ENCODE measurements around the gene ZNF217.
"Not testable (repeated sequence)": the region's sequence is repeated elsewhere in the genome, so short reads cannot be mapped to it uniquely, and the experiment has no call there.

Gene ZNF217

GRCh38 chr20:53593466-53594007, at the start of gene ZNF217:
TSS of gene ZNF217 (minus strand) at chr20:53593839. CDS start at chr20:53582826, 11,013 bp downstream.
- peak; percentile 46 for DNase-seq

- peak; percentile 86 for DNase-seq
Observed at GRCh38 chr20:53643031-53643832, 49.6 kb upstream of the ZNF217 start.

GRCh38 chr20:53642196-53643030, 48.8 kb upstream of the ZNF217 start:
- DNase-seq, result no peak

GRCh38 chr20:53639647-53640440, 46.2 kb upstream of the ZNF217 start:
- DNase-seq, result no peak

GRCh38 chr20:53639128-53639527, 45.5 kb upstream of the ZNF217 start:
- DNase-seq, result no peak

GRCh38 chr20:53637310-53637709, 43.7 kb upstream of the ZNF217 start:
- DNase-seq, result not testable (repeated sequence)

GRCh38 chr20:53636540-53637097, 43.0 kb upstream of the ZNF217 start:
- DNase-seq, result no peak

- DNase-seq, result no peak
Observed at GRCh38 chr20:53635221-53635620, 41.6 kb upstream of the ZNF217 start.

GRCh38 chr20:53631909-53632662, 38.4 kb upstream of the ZNF217 start:
- DNase-seq, result no peak

GRCh38 chr20:53629436-53629835, 35.8 kb upstream of the ZNF217 start:
- no peak for DNase-seq

- not testable (repeated sequence) for DNase-seq
Observed at GRCh38 chr20:53628758-53629157, 35.1 kb upstream of the ZNF217 start.

GRCh38 chr20:53628076-53628475, 34.4 kb upstream of the ZNF217 start:
- DNase-seq, result no peak

GRCh38 chr20:53627001-53627400, 33.4 kb upstream of the ZNF217 start:
- not testable (repeated sequence) for DNase-seq

- DNase-seq, result no peak
Observed at GRCh38 chr20:53626584-53626983, 32.9 kb upstream of the ZNF217 start.

- no peak for DNase-seq
Observed at GRCh38 chr20:53625311-53626129, 31.9 kb upstream of the ZNF217 start.

- not testable (repeated sequence) for DNase-seq
Observed at GRCh38 chr20:53624927-53625250, 31.2 kb upstream of the ZNF217 start.

- DNase-seq, result peak; percentile 71
Observed at GRCh38 chr20:53623454-53624211, 30.0 kb upstream of the ZNF217 start.

GRCh38 chr20:53623134-53623453, 29.5 kb upstream of the ZNF217 start:
- DNase-seq, result no peak

GRCh38 chr20:53622247-53623133, 28.9 kb upstream of the ZNF217 start:
- DNase-seq, result no peak
